Measurements from ENCODE around the gene CTF1.

The CTF1 gene

GRCh38 chr16:30948667-30949649, 52.5 kb downstream of the CTF1 start, which contains the start of gene ORAI3:
Gene ORAI3, plus strand, starts transcription at chr16:30949068. Its CDS starts 222 bp downstream, at chr16:30949290.
- Histone ChIP-seq H3K4me1 (ENCODE audit: insufficient read depth, insufficient read length) (peaks cover 17% of the 10 kb centered on the region), H3K9ac (ENCODE audit: insufficient read length, low read depth) (peak within 1 kb of the TSS; percentile 97), H3K9me3 (ENCODE audit: insufficient read depth, low read length) (no peaks in the 10 kb centered on the region), H3K36me3 (ENCODE audit: insufficient read depth, insufficient read length, low read length) (peaks cover 29% of the 10 kb centered on the region), H3K27me3 (ENCODE audit: insufficient read depth, insufficient read length) (no peaks in the 10 kb centered on the region), H3K4me3 (ENCODE audit: insufficient read length, low read depth) (peak within 1 kb of the TSS; percentile 69)
- no peak for DNase-seq (ENCODE audit: low read depth, low spot score)
- no peak for TF ChIP-seq SUZ12 (IDR thresholded peaks at IDR 0.05; ENCODE audit: extremely low read depth, insufficient read depth, insufficient read length)
- TF ChIP-seq YY1 (IDR thresholded peaks at IDR 0.05; ENCODE audit: insufficient read depth, insufficient read length): no peak
- TF ChIP-seq ZNF274 (IDR thresholded peaks at IDR 0.05; ENCODE audit: low read depth, low read length): no peak

- Histone ChIP-seq H3K36me3 (ENCODE audit: insufficient read depth, insufficient read length, low read length) (peaks cover 21% of the 10 kb centered on the region), H3K9me3 (ENCODE audit: insufficient read depth, low read length) (no peaks in the 10 kb centered on the region), H3K27me3 (ENCODE audit: insufficient read depth, insufficient read length) (no peaks in the 10 kb centered on the region), H3K4me3 (ENCODE audit: insufficient read length, low read depth) (peak overlapping the region; percentile 69), H3K4me1 (ENCODE audit: insufficient read depth, insufficient read length) (peaks cover 18% of the 10 kb centered on the region), H3K9ac (ENCODE audit: insufficient read length, low read depth) (peak overlapping the region; percentile 97)
- TF ChIP-seq ZNF274 (IDR thresholded peaks at IDR 0.05; ENCODE audit: low read depth, low read length) (no peak), SUZ12 (IDR thresholded peaks at IDR 0.05; ENCODE audit: extremely low read depth, insufficient read depth, insufficient read length) (no peak), YY1 (IDR thresholded peaks at IDR 0.05; ENCODE audit: insufficient read depth, insufficient read length) (no peak)
- DNase-seq (ENCODE audit: low read depth, low spot score): no peak
Observed at GRCh38 chr16:30949650-30950515, 53.5 kb downstream of the CTF1 start.

GRCh38 chr16:30950516-30951065, 54.2 kb downstream of the CTF1 start:
- Histone ChIP-seq H3K9ac (ENCODE audit: insufficient read length, low read depth) (peak overlapping the region; percentile 97), H3K27me3 (ENCODE audit: insufficient read depth, insufficient read length) (no peaks in the 10 kb centered on the region), H3K4me3 (ENCODE audit: insufficient read length, low read depth) (no peak overlapping the region), H3K9me3 (ENCODE audit: insufficient read depth, low read length) (no peaks in the 10 kb centered on the region), H3K36me3 (ENCODE audit: insufficient read depth, insufficient read length, low read length) (peaks cover 17% of the 10 kb centered on the region), H3K4me1 (ENCODE audit: insufficient read depth, insufficient read length) (peaks cover 18% of the 10 kb centered on the region)
- no peak for DNase-seq (ENCODE audit: low read depth, low spot score)
- TF ChIP-seq ZNF274 (IDR thresholded peaks at IDR 0.05; ENCODE audit: low read depth, low read length) (no peak), SUZ12 (IDR thresholded peaks at IDR 0.05; ENCODE audit: extremely low read depth, insufficient read depth, insufficient read length) (no peak), YY1 (IDR thresholded peaks at IDR 0.05; ENCODE audit: insufficient read depth, insufficient read length) (no peak)

GRCh38 chr16:30951193-30951592, 54.8 kb downstream of the CTF1 start:
- no peak for DNase-seq (ENCODE audit: low read depth, low spot score)
- no peak overlapping the region for H3K9ac ChIP-seq (ENCODE audit: insufficient read length, low read depth)
- peaks cover 17% of the 10 kb centered on the region for H3K36me3 ChIP-seq (ENCODE audit: insufficient read depth, insufficient read length, low read length)
- H3K27me3 ChIP-seq (ENCODE audit: insufficient read depth, insufficient read length): no peaks in the 10 kb centered on the region
- H3K4me1 ChIP-seq (ENCODE audit: insufficient read depth, insufficient read length): peaks cover 18% of the 10 kb centered on the region
- H3K4me3 ChIP-seq (ENCODE audit: insufficient read length, low read depth): no peak overlapping the region
- no peaks in the 10 kb centered on the region for H3K9me3 ChIP-seq (ENCODE audit: insufficient read depth, low read length)
- TF ChIP-seq ZNF274 (IDR thresholded peaks at IDR 0.05; ENCODE audit: low read depth, low read length): no peak
- no peak for TF ChIP-seq SUZ12 (IDR thresholded peaks at IDR 0.05; ENCODE audit: extremely low read depth, insufficient read depth, insufficient read length)
- no peak for TF ChIP-seq YY1 (IDR thresholded peaks at IDR 0.05; ENCODE audit: insufficient read depth, insufficient read length)

- no peak for DNase-seq (ENCODE audit: low read depth, low spot score)
- Histone ChIP-seq H3K27me3 (ENCODE audit: insufficient read depth, insufficient read length) (no peaks in the 10 kb centered on the region), H3K4me3 (ENCODE audit: insufficient read length, low read depth) (no peak overlapping the region), H3K9ac (ENCODE audit: insufficient read length, low read depth) (no peak overlapping the region), H3K9me3 (ENCODE audit: insufficient read depth, low read length) (no peaks in the 10 kb centered on the region), H3K36me3 (ENCODE audit: insufficient read depth, insufficient read length, low read length) (peaks cover 12% of the 10 kb centered on the region), H3K4me1 (ENCODE audit: insufficient read depth, insufficient read length) (peaks cover 19% of the 10 kb centered on the region)
- no peak for TF ChIP-seq SUZ12 (IDR thresholded peaks at IDR 0.05; ENCODE audit: extremely low read depth, insufficient read depth, insufficient read length)
- no peak for TF ChIP-seq ZNF274 (IDR thresholded peaks at IDR 0.05; ENCODE audit: low read depth, low read length)
- TF ChIP-seq YY1 (IDR thresholded peaks at IDR 0.05; ENCODE audit: insufficient read depth, insufficient read length): no peak
Observed at GRCh38 chr16:30951750-30952149, 55.3 kb downstream of the CTF1 start.

GRCh38 chr16:30953111-30953510, 56.7 kb downstream of the CTF1 start:
- DNase-seq (ENCODE audit: low read depth, low spot score): no peak
- Histone ChIP-seq H3K4me1 (ENCODE audit: insufficient read depth, insufficient read length) (peaks cover 14% of the 10 kb centered on the region), H3K36me3 (ENCODE audit: insufficient read depth, insufficient read length, low read length) (peaks cover 6% of the 10 kb centered on the region), H3K4me3 (ENCODE audit: insufficient read length, low read depth) (no peak overlapping the region), H3K27me3 (ENCODE audit: insufficient read depth, insufficient read length) (no peaks in the 10 kb centered on the region), H3K9me3 (ENCODE audit: insufficient read depth, low read length) (no peaks in the 10 kb centered on the region), H3K9ac (ENCODE audit: insufficient read length, low read depth) (peak overlapping the region; percentile 12)
- no peak for TF ChIP-seq ZNF274 (IDR thresholded peaks at IDR 0.05; ENCODE audit: low read depth, low read length)
- TF ChIP-seq SUZ12 (IDR thresholded peaks at IDR 0.05; ENCODE audit: extremely low read depth, insufficient read depth, insufficient read length): no peak
- TF ChIP-seq YY1 (IDR thresholded peaks at IDR 0.05; ENCODE audit: insufficient read depth, insufficient read length): no peak

Data from NT2/D1 (cell line).